ENCODE results near the gene GGA2.

DNA sequence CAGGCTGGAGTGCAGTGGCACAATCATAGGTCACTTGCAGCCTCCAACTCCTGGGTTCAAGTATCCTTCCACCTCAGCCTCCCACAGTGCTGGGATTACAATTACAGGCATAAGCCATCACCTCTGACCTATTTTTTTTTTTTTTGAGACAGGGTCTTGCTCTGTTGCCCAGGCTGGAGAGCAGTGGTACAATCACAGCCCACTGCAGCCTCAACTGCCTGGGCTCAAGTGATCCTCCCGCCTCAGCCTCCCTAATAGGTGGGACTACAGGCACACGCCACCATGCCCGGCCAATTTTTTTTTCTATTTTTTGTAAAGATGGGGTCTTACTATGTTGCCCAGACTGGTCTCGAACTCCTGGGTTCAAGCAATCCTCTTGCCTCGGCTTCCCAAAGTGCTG, 5.6 kb upstream of the GGA2 start:
- TF ChIP-seq, protein P1, sequence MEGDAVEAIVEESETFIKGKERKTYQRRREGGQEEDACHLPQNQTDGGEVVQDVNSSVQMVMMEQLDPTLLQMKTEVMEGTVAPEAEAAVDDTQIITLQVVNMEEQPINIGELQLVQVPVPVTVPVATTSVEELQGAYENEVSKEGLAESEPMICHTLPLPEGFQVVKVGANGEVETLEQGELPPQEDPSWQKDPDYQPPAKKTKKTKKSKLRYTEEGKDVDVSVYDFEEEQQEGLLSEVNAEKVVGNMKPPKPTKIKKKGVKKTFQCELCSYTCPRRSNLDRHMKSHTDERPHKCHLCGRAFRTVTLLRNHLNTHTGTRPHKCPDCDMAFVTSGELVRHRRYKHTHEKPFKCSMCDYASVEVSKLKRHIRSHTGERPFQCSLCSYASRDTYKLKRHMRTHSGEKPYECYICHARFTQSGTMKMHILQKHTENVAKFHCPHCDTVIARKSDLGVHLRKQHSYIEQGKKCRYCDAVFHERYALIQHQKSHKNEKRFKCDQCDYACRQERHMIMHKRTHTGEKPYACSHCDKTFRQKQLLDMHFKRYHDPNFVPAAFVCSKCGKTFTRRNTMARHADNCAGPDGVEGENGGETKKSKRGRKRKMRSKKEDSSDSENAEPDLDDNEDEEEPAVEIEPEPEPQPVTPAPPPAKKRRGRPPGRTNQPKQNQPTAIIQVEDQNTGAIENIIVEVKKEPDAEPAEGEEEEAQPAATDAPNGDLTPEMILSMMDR (IDR thresholded peaks at IDR 0.05), result no peak
- TF ChIP-seq EP300 (IDR thresholded peaks at IDR 0.05), result no peak
- TF ChIP-seq POLR2AphosphoS5 (IDR thresholded peaks at IDR 0.05), result no peak
- TF ChIP-seq POLR2A (IDR thresholded peaks at IDR 0.05), result no peak

All from suprapubic skin (tissue), 4 donors.